AG10803 (cell line): ENCODE data around the gene CLEC17A.

Source experiments
- DNase-seq: peaks from one replicate; pipeline ENCODE4 v3.0.0; 2010; ENCODE audit warnings: low read depth
- H3K4me3 ChIP-seq: 2 replicates; pipeline ENCODE4 v1.5.1; 2011; ENCODE audit warnings: mild to moderate bottlenecking, low read length, control low read depth
- TF ChIP-seq, protein P1 (sequence below): conservative IDR thresholded peaks from 2 replicates; pipeline ENCODE4 v1.5.1; 2011; ENCODE audit warnings: mild to moderate bottlenecking, low read length, control low read depth, inconsistent platforms

CLEC17A gene

DNA sequence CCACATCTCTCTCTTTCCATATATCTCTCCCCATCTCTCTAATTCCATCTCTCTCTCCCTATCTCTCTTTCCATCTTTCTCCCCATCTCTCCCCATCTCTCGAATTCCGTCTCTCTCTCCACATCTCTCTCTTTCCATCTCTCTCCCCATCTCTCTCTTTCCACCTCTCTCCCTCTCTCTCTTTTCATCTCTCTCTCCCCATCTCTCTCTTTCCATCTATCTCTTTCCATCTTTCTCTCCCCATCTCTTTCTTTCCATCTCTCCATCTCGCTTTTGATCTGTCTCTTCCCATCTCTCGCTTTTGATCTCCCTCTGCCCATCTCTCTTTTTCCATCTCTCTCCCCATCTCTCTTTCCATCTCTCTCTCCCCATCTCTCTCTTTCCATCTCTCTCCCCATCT lies 66.1 kb downstream of the CLEC17A start:
- TF ChIP-seq, protein P1, sequence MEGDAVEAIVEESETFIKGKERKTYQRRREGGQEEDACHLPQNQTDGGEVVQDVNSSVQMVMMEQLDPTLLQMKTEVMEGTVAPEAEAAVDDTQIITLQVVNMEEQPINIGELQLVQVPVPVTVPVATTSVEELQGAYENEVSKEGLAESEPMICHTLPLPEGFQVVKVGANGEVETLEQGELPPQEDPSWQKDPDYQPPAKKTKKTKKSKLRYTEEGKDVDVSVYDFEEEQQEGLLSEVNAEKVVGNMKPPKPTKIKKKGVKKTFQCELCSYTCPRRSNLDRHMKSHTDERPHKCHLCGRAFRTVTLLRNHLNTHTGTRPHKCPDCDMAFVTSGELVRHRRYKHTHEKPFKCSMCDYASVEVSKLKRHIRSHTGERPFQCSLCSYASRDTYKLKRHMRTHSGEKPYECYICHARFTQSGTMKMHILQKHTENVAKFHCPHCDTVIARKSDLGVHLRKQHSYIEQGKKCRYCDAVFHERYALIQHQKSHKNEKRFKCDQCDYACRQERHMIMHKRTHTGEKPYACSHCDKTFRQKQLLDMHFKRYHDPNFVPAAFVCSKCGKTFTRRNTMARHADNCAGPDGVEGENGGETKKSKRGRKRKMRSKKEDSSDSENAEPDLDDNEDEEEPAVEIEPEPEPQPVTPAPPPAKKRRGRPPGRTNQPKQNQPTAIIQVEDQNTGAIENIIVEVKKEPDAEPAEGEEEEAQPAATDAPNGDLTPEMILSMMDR = no peak
- DNase-seq = no peak
- H3K4me3 ChIP-seq = no peak overlapping the region

DNA sequence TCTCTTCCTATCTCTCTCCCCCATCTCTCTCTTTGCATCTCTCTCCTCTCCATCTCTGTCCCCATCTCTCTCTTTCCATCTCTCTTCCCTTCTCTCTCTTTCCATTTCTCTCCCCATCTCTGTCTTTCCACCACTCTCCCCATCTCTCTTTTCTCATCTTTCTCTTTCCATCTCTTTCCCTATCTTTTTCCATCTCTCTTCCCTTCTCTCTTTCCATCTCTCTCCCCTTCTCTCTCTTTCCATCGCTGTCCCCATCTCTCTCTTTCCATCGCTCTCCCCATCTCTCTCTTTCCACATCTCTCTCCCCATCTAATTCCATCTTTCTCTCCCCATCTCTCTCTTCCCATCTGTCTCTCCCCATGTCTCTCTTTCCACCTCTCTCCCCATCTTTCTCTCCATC lies 67.3 kb downstream of the CLEC17A start:
- TF ChIP-seq, protein P1 = no peak
- no peak for DNase-seq
- no peak overlapping the region for H3K4me3 ChIP-seq

DNA sequence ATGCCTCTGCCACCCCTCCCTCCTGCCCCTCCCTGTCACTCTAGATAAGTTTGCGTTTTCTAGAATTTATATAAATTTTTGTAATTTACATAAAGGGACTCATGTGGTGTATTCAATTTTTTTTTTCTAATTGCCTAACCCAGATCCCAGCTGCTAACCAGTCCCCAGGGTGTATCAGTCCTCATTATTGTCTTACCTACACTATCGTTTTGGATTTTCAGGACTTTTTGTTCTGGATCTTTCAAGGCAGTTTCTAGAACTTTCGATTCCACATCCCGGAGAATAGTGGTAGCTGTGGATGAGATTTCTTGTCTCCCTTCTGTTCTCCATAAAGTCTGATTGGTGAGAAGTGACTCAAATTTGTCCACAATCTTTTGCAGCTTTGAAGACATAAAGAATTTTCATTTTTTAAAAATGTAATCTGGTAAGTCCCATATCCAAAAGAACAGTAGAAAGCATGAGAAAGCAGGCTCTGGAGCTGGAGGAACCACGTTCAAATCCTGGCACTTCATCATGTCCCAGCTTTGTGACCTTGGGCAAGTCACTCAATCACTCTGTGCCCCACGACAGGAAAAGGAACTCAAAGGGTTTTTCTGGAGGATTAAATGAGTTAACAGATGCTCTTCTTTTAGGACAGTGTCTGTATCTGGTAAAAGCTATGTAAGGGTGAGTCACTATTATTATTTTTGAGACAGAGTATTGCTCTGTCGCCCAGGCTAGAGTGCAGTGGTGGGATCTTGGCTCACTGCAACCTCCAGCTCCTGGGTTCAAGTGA lies 72.1 kb downstream of the CLEC17A start:
- TF ChIP-seq, protein P1 = no peak
- H3K4me3 ChIP-seq = no peak overlapping the region
- DNase-seq = no peak

DNA sequence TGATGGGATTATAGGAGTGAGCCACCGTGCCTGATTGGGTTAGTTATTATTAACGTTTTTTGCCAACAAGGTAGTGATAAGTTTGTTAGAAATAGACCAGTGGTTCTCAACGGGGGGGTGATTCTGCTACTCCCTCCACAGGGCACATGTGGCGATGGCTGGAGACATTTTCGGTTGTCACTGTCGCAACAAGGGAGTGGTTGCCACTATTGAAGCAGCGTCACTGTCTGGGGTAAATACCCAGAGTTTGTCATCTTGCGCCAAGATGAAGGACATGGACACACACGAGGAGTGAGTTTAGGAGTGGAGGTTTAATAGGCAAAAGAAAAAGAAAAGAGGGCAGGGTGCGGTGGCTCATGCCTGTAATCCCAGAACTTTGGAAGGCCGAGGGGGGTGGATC lies 72.8 kb downstream of the CLEC17A start:
- TF ChIP-seq, protein P1 = no peak
- no peak overlapping the region for H3K4me3 ChIP-seq
- no peak for DNase-seq

DNA sequence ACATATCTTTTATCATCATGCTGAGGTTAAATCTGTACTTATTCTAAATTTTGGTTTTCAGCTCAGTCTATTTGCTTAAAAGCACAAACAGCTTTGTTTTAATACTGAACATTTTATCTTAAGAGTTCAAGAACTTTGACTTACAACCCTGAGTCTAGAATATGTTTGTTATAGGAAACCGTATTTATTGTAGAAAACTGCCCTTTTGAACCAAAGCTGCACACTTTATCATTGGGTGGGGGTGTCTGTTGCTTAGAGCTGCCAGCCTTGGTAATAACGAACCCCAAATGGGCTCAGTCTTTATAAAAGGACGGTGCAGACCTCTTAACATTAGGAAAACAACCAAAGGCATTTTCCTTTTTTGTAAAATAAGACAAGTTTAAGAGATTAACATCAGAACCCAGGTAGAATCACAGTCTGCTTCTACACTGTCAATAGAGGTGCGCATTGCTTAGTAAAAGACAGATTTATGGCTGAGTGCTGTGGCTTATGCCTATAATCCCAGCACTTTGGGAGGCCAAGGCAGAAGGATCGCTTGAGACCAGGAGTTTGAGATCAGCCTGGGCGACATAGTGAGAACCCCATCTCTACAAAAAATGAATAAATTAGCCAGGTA lies 77.1 kb downstream of the CLEC17A start:
- no peak overlapping the region for H3K4me3 ChIP-seq
- DNase-seq = no peak
- TF ChIP-seq, protein P1 = no peak

DNA sequence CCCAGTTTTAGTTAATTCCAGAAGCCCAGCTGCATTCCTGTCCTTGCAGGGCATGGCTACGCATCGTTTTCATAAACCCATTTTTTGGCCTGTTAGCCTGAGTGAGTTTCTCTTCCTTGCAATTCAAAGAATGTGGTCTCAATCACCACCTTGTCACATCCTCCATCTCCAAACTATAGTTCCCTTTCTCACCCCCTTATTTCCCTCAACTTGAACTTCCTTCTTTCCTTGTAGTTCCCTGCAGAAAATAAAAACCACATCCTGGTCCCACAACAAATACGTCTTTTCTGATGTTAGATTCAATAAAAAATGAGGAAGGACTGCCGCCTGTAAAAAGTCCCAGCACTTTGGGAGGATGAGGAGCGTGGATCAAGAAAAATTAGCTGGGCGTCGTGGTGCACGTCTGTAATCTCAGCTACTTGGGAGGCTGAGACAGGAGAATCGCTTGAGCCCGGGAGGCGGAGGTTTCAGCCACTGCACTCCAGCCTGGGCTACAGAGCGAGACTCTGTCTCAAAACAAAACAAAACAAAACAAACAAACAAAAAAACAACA lies 78.6 kb downstream of the CLEC17A start:
- no peak overlapping the region for H3K4me3 ChIP-seq
- TF ChIP-seq, protein P1 = no peak
- DNase-seq = no peak
